T47D (cell line): ENCODE results near the gene TLCD1.

Source experiments
- DNase-seq, 2 experiments: peaks; one replicate each; pipeline versions ENCODE4 v3.0.0 to v3.0.0-alpha.2; 2011 to 2012; ENCODE audit warnings: low read depth in 1 of 2, low spot score in 1 of 2
- JUND ChIP-seq: IDR thresholded peaks from 2 replicates; pipeline ENCODE4 v1.6.1; 2012; ENCODE audit warnings: low read depth
- in situ Hi-C: cut with HindIII; loops from 2 replicates; pipeline ENCODE4 v1.10.0; 2016; ENCODE audit warnings: low sequenced_read_pairs, low pct_unique_long_range_greater_than_20kb

Gene TLCD1

GRCh38 chr17:28726226-28726626 lies at the start of gene TLCD1:
TSS of gene TLCD1 (minus strand) at chr17:28726233. CDS start at chr17:28726097, 136 bp downstream.
- in situ Hi-C loops, result no loop called here
- DNase-seq, result peak; percentile 74 to 80
- TF ChIP-seq JUND, result no peak

- in situ Hi-C loops, result no loop called here
Observed at GRCh38 chr17:28774206-28774605, 48.2 kb upstream of the TLCD1 start.

GRCh38 chr17:28773736-28774135 lies 47.7 kb upstream of the TLCD1 start:
- in situ Hi-C loops, result no loop called here

More at GRCh38 chr17:28774206-28774605, 48.2 kb upstream of the TLCD1 start:
- no peak for TF ChIP-seq JUND
- DNase-seq, result no peak

GRCh38 chr17:28765038-28765437 lies 39.0 kb upstream of the TLCD1 start:
- no peak for DNase-seq
- in situ Hi-C loops, result no loop called here
- TF ChIP-seq JUND, result no peak

More at GRCh38 chr17:28773736-28774135, 47.7 kb upstream of the TLCD1 start:
- no peak for TF ChIP-seq JUND
- DNase-seq, result no peak

GRCh38 chr17:28763804-28764266 lies 37.8 kb upstream of the TLCD1 start:
- DNase-seq, result peak; percentile 58 to 85
- no peak for TF ChIP-seq JUND
- in situ Hi-C loops, result no loop called here

GRCh38 chr17:28763137-28763799 lies 37.2 kb upstream of the TLCD1 start:
- DNase-seq, result no peak
- TF ChIP-seq JUND, result no peak
- in situ Hi-C loops, result no loop called here

- peak; percentile 68 to 70 for DNase-seq
- no peak for TF ChIP-seq JUND
- in situ Hi-C loops, result no loop called here
Observed at GRCh38 chr17:28760601-28761562, 34.8 kb upstream of the TLCD1 start.

GRCh38 chr17:28759256-28759865 lies 33.3 kb upstream of the TLCD1 start:
- DNase-seq, result no peak
- in situ Hi-C loops, result no loop called here
- no peak for TF ChIP-seq JUND

GRCh38 chr17:28758411-28759121 lies 32.5 kb upstream of the TLCD1 start:
- TF ChIP-seq JUND, result no peak
- in situ Hi-C loops, result no loop called here
- DNase-seq, result no peak

- TF ChIP-seq JUND, result no peak
- no peak for DNase-seq
- in situ Hi-C loops, result no loop called here
Observed at GRCh38 chr17:28756049-28756804, 30.2 kb upstream of the TLCD1 start.

- TF ChIP-seq JUND, result no peak
- no peak for DNase-seq
- in situ Hi-C loops, result no loop called here
Observed at GRCh38 chr17:28755486-28755885, 29.5 kb upstream of the TLCD1 start.
